DMS53 (cell line): ENCODE measurements around the gene SGCG.
"Not testable (repeated sequence)": the region's sequence is repeated elsewhere in the genome, so short reads cannot be mapped to it uniquely, and the experiment has no call there.

ENCODE experiments used
- DNase-seq: peaks from one replicate; lab custom pipeline; 2025; lab: John Stamatoyannopoulos, UW

SGCG gene, protein sequence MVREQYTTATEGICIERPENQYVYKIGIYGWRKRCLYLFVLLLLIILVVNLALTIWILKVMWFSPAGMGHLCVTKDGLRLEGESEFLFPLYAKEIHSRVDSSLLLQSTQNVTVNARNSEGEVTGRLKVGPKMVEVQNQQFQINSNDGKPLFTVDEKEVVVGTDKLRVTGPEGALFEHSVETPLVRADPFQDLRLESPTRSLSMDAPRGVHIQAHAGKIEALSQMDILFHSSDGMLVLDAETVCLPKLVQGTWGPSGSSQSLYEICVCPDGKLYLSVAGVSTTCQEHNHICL

DNA sequence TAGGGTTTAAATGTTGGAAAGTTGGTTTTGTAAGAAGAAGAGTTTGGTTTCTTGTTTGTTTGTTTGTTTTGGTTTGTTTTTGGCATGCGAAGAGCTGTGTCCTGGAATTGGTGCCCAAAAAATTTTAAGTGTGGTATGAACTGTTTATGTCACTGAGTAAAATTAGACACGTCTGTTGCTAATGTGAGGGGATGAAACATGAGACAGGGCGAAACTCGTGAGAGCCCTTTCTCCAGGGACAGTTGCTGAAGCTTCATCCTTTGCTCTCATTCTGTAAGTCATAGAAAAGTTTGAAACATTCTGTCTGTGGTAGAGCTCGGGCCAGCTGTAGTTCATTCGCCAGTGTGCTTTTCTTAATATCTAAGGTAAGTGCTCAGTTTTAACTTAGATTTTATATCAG is at the start of gene SGCG:
Gene SGCG, plus strand, starts transcription at position 269 of the 400 bp plus-strand sequence. CDS start 22,716 bp downstream, outside the sequence.
- DNase-seq = no peak

DNA sequence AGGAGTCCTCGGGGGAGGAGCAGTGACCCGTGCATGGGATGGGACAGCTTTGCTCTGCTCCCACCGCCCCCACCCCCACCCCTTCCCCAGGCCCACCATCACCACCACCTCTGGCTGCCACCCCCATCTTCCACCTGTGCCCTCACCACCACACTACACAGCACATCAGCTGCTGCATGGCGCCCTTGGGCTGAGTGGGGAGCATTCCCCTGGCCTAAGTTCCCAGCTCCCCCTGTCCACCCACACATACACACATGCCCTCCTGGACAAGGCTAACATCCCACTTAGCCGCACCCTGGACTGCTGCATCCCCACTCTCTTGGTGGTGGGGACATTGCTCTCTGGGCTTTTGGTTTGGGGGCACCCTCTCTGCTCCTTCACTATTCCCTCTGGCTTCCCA is 46.2 kb upstream of the SGCG start:
- no peak for DNase-seq

DNA sequence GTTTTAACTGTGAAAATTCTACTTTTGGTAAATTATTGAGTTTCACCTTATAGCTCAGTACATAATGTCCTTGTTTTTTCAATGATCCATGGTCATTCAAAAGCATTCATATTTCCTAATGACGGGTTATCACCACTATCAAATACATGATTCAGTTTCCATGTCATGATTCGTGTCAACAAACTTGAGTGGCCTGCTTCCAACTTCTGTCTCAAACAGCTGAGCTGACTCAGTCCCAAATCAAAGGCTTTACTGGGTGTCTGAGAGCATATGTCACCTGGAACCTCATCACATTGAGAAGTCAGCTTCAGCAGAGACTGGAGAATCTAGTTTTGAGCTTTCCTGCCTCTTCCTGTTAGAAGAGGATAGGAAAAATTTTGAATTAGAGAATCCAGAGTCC is 40.3 kb upstream of the SGCG start:
- peak; percentile 80 for DNase-seq

DNA sequence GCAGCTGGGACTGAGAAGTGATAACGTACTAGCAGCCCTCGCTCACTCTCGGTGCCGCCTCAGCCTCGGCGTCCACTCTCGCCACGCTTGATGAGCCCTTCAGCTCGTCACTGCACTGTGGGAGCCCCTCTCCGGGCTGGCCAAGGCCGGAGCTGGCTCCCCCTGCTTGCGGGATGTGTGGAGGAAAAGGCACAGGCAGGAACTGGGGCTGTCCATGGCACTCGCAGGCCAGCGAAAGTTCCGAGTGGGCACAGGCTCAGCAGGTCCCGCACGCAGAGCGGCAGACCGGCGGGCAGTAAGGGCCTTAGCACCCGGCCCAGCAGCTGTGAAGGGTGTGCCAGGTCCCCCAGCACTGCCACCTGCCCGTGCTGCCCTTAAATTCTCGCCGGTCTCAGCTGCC is 38.8 kb upstream of the SGCG start:
- no peak for DNase-seq

DNA sequence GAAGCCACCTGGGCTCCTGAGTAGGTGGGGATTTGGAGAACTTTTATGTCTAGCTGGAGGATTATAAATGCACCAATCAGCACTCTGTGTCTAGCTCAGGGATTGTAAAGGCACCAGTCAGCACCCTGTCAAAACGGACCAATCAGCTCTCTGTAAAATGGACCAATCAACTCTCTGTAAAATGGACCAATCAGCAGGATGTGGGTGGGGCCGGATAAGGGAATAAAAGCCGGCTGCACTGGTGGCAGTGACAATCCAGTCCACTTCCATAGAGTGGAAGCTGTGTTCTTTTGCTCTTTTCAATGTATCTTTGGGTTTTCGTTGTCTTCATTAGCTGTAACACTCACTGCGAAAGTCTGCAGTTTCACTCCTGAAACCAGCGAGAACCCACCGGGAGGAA is 38.2 kb upstream of the SGCG start:
- not testable (repeated sequence) for DNase-seq

DNA sequence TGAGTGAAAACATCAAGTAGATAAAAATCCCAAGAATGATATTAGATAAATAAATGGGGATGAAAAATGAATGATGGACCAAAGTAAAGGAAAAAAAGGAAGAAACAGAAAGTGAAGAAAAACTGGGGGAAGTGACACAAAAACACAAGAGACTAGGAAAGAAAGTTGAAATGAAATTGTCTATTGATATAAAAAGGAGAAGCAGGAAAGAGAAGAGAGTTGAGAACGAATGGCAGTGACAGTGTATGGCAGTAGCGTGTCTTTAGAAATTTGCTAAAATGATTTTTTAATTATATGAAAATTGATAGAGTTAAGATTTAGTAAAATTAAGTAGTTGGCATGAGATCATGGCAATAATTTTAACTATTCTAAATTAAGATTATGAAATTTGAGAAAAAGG is 36.3 kb upstream of the SGCG start:
- DNase-seq = no peak

DNA sequence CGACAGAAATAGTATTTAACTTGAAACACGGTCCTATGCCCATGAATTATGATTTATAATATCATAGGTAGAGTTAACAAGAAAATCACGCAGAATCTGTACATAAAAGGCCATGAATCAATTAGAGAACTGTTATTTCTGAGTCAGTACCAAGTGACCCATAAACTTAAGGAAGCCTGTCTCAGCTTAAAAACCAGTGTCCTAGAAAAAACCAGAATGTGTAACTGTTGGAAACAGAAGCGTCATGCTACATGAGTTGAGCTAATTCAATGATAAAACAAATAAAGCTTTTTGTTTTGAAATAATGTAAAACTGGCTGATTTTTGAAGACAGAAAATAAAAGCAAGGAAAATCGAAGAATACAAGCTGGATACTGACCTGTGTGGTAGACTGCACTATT is 34.8 kb upstream of the SGCG start:
- DNase-seq = no peak

DNA sequence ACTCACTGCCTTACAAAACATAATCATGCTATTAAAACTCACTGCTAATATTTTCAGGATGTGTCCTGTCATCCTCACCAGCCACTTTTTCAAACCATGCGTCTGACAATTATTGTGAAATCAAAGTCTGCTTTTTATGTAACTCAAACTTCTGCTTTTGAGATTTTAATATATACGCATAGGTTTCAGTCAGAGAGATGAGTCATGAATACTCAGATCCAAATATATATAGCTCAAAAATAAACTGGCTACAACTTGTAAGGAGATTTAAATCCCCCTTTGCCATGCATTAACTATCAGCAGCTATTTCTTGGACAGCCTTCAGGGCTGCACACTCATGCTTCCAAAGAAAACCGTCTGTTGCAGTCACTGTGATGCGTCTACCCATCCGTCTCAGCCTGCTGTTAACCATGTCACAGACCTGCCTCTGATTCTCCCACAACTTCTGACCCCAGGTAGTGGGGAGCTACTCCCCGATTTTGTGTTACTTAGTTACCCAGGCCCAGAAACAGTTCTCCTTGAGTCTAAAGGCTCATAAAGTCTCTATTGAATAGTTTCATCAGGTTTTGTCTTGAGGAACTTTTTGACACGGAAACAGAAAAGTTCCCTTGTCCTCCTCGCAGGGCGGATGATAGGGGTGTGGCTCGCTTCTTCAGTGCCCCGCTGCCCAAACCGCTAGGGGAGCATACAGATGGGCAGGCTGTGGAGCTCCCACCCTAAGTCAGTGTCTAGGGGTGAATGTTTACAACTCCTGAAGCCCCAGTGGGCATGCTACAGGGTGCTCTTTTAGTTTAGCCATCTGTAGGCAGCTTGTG is 33.8 kb upstream of the SGCG start:
- DNase-seq = no peak

DNA sequence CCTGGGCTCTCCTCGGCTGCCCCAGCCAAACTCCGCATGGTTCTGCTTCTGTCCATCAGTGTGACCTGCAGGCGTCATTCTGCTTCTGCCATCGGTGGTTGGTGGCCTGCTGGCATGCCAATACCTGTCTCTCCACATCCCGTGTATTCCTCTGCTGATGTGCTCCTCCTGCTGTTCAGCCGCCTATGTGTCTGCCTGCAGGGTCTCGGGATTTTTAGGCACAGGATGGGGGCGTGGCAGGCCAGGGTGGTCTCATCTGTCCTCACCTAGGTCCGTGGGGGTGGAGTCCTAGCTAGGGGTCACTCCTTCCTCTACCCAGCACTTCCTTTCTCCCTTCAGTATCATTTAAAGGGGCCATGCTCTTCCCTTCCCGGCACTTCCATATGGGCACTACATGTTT is 33.0 kb upstream of the SGCG start:
- no peak for DNase-seq

DNA sequence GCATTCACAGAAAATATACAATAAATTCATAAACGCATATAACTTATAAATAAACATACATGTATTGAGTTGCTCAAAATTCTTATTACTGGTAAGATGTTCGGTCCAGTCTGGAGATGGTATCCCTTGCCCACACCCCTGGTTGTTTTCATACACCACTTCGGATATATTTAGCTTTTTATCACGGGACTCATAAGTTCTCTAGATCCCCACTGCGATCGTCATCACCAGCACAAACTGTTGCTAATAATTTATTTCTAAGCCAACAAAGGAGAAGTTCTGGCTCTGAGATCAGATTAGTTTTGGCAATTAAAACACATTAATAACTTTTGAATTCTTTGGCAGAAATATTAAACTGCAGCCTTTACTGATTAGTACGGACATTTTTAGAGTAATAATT is 23.0 kb upstream of the SGCG start:
- no peak for DNase-seq

DNA sequence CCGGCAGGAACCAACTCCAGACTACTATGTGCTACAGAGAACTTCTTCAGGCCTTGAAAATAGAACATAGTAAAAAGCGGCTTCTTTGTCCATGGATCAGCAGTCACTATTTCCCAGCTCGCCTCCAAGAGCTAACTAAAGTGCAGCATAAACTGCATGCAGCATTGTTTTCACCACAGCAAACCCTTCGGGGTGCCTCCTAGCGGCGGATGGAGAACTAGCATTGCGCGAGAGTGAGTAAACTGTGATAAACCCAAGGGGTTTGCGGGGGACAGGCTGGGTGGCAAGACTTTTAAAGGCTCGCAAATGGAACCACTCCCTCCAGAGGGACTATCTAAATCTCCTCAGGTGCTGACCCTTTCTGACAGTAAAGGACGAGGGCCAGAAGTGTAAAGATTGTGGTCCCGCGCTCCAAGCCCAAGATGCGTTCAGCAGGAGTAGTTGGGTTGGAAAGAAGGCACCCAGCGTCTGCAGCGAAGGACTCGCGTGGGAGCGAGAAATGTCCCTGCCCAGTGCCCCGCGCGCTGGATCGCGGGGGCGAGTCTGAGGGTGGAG is 21.5 kb upstream of the SGCG start:
- DNase-seq = peak; percentile 81

DNA sequence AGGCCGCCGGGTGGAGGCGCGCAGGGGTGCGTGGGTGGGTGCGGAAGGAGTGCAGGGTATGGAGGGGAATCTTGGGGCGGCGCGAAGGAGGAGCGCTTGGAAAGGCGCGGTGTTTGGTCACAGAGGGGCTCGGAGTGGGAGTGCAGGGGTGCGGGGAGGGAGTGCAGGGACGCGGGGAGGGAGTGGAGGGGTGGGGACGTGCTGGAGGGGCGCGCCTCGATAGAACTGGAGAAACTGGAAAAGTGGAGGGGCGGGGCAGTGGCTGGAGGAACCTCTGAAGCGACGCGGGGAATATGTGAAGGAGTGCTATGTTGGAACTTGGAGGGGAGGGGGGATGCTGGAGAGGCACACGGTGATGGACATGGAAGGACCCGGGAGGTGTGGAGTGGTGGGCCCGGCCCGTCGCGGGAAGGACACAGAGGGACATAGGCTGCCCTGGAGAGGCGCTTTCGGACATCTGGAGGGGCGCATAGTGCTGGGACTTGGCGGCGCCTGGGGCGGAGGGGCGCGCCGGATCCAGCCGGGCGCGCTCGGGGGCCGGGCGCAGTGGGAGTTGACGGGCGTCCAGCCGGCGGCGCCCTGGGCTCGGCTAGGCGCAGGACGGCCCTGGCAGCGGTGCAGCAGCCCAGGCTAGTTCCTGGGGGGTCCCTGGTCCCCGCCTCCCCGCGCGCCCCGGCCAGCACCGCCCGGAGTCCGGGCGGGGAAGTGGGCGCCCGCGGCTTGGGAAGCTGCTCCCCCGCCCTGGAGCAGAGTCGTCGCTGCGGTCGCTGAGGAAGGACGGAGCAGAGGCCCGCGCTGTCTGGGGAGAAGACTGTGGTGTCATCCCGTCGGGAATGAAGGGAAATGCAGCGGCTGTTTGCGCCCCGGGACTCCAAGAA is 20.8 kb upstream of the SGCG start:
- DNase-seq = peak; percentile 51

DNA sequence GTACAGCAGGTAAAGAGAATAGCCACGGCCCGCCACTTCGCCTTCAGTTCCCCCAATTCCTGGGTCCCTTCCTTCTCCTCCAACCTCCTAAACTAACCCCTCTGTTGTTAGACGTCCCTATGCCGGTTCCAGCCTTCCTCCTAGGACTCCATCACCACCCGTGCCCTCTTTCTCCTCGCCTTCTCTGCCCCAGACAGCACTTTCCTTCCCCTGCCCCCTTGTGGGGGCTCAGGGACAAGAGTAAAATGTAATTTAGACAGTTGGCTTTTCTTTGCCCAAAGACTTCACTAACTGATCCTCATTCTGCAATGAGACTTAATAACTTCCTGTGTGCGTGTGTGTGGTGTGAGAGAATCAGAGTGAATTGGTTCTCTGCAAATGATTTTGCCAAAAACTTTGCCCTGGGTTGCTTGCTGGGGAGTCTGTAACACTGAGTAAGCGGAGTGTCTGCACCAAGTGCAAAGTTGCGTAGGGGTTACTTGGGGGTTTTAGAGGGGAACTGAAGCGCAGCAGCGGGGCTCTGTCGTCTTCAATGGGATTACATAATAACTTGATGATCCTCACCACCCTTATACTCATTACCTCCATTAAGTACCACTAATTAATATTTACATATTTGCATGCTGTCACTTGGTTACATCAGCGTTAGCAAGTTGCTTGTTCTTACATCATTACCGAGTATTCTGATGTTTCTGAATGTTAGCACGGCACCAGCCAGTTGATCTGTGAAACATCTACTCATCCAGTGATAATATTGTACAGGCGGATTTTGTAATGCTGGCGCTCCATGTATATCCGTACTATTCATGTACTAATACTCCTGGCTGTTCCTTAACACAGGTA is 19.9 kb upstream of the SGCG start:
- peak; percentile 51 for DNase-seq

DNA sequence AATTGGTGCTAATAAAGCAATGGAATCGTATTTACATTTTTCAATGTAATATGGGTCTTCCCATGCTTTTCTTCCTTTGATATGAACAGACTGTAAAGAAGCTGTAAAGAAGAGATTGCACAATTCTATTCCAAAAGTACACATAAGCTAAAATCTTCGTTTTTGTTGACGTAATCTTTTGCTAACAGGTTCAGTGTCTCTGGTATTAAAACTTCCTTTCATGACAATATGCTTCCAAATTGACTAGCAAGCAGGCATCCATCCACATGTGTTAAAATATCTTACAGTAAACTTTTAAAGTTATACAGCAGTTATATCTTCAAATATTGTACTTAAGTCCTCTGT is 19.3 kb upstream of the SGCG start:
- no peak for DNase-seq

DNA sequence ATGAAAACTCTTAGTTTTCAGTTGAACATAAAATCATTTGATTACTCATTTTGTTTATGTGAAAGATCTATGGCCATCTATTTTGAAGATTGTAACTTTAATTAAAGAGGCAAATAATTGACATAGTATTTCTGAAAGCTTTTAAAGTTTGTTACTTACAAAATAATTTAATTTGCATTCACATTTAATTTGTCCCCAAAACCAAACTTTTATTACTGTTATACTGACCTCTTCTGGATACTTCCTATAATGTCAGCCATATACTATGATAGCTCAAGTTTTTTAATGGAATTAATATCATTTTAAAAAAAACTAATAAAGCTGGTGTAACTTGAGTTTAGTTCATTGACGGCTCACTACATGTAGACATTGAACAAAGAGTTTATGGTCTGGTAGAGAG is 4.9 kb upstream of the SGCG start:
- DNase-seq = peak; percentile 27

DNA sequence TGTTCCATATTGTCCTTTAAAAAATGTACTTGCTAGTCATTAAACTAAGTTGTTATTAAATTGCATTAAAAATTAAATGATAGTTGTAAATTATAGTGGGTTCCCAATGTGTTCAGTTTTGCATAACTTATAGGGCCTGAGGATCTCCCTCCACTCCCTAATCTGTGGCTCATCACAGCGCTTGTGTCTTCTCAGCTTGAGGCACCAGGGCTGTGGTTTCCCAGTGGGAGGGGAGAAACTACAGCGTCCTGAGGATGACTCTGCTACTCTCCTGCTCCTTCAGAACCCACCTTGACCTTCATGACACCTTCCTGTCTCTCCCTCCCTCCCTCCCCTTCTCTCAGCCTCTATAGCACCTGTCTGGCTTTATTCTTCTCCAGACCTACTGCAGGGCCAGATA is 1.4 kb downstream of the SGCG start:
- no peak for DNase-seq

DNA sequence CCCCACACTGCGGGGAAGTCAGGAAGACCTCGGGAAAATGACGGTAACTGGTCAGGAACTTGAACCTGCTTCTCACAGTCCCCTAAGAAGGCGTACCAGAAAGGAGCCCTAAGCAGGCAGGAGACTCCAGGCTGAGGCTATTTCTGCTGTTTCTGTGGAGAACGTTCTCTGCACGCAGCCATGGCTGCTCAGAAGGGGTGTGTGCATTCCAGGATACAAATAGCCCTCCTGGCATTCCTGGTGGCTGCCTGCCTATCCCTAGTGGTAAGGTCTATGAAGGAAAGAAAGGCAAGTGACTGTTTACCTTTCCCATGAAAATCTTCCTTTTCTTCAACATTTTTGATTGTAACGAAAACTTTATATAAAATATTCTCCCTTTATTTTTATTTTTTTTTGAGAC is 2.5 kb downstream of the SGCG start:
- DNase-seq = no peak

DNA sequence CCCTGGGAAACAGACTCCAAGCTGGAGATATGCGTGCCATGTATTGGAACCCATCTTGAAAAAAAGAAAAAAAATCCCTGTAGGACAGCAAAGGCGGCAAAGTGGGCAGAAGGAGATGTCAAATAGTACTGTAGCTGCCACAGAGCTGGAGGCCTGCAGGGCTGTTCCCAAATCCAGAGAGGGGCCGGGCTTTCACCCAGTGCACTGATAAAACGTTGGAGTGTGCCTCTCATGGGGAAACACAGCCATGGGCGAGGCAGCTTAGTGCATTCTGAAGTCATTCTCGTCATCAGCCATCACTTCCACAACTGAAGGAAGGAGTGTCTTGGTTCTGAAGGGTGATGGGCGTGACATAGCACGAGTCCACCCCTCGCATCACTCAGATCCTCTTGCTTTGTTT is 4.8 kb downstream of the SGCG start:
- no peak for DNase-seq

DNA sequence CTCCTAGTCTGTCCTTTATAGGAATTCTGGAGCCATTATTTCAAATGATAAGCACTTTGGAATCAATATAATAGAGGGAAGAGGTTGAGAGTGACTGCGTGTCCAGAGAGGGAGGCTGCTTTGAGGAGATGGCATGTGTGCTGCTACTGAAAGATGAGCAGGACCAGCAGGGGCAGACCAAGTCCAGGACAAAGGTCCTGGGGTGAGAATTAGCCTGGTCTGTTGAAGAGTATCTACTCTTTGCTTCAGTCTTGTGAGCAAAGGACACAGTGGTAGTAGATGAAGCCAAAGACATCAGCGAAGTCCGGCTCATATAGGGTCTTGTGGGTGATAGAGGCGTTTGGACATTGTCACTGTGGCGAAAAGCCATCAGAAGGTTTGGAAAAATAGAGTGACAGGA is 21.1 kb downstream of the SGCG start:
- no peak for DNase-seq

DNA sequence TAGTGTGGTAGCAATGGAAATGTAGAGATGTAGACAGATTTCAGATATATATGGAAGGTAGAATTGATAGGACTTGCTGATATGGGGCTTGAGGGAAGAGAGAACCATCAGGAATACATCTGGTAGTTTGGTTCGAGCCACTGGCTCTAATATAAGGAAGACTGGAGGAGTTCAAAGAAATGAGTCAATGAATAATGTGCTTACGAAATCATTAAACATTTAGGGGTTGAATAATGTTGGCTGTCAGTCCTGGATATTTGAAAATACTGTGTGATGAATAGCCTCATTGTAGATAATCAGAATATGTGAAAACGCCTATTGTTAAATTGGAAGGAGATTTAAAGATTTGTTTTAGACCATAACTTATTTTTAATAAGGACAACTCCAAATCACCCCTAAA is 21.6 kb downstream of the SGCG start:
- no peak for DNase-seq

DNA sequence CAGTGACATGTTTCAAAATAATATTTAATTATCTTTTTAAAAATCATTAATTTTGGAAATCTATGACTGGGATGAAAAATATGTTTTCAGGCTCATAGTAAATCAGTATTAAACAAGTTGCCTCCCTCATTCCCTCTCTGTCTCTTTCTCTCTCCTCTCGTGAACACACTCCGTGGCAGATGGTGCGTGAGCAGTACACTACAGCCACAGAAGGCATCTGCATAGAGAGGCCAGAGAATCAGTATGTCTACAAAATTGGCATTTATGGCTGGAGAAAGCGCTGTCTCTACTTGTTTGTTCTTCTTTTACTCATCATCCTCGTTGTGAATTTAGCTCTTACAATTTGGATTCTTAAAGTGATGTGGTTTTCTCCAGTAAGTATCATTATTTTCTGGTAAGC is 22.7 kb downstream of the SGCG start:
- DNase-seq = no peak

DNA sequence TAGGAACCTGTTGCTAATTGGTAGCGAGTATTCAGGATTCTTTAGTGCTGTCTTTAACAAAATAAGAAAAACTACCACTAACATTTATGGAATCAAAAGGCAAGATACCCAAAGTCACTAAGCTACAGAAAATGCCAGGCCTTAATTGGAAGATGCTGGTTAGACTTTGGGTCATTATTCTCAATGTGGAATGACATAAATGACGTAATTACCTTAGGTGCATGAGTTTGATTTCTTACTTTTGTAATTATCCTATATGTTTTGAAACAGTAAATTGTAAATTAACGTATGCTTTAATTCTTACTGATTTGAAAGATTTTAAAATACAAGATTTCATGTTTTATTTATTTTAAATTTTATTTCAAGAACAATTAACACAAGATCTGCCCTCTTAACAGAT is 25.0 kb downstream of the SGCG start:
- DNase-seq = no peak
